HUDEP-2 (cell line): ENCODE data around the gene LONP2.
"Not testable (repeated sequence)": the region's sequence is repeated elsewhere in the genome, so short reads cannot be mapped to it uniquely, and the experiment has no call there.

Source experiments
- DNase-seq, 76 experiments: peaks; one replicate each; lab custom pipeline; 2025; ENCODE audit not compliant: unreplicated experiment in 76 of 76; lab: John Stamatoyannopoulos, UW

Gene LONP2

GRCh38 chr16:48330841-48331192 lies 86.7 kb downstream of the LONP2 start:
- no peak for DNase-seq

- no peak for DNase-seq
Observed at GRCh38 chr16:48332978-48333377, 88.9 kb downstream of the LONP2 start.

- no peak for DNase-seq
Observed at GRCh38 chr16:48334325-48334724, 90.2 kb downstream of the LONP2 start.

- DNase-seq = no peak
Observed at GRCh38 chr16:48335961-48336360, 91.9 kb downstream of the LONP2 start.

GRCh38 chr16:48340054-48340453 lies 96.0 kb downstream of the LONP2 start:
- DNase-seq = peak in 5 of 76 experiments; percentile 6 to 24 (median 13)

GRCh38 chr16:48342591-48342990 lies 98.5 kb downstream of the LONP2 start:
- DNase-seq = no peak

GRCh38 chr16:48347191-48347865 lies 103.2 kb downstream of the LONP2 start:
- no peak for DNase-seq

GRCh38 chr16:48347980-48348379 lies 103.9 kb downstream of the LONP2 start:
- DNase-seq = no peak

GRCh38 chr16:48350736-48351135 lies 106.6 kb downstream of the LONP2 start:
- no peak for DNase-seq

GRCh38 chr16:48352648-48353390 lies 108.7 kb downstream of the LONP2 start:
- DNase-seq = no peak

GRCh38 chr16:48353565-48354163 lies 109.6 kb downstream of the LONP2 start:
- peak in 68 of 76 experiments; percentile 5 to 74 (median 40) for DNase-seq

- not testable (repeated sequence) for DNase-seq
Observed at GRCh38 chr16:48354385-48354784, 110.3 kb downstream of the LONP2 start.

GRCh38 chr16:48354877-48355855 lies 111.1 kb downstream of the LONP2 start:
- DNase-seq = no peak

GRCh38 chr16:48356633-48357376 lies 112.7 kb downstream of the LONP2 start:
- DNase-seq = no peak

- DNase-seq = no peak
Observed at GRCh38 chr16:48358419-48358818, 114.3 kb downstream of the LONP2 start.

- no peak for DNase-seq
Observed at GRCh38 chr16:48359983-48360382, 115.9 kb downstream of the LONP2 start.

GRCh38 chr16:48361012-48361411 lies 116.9 kb downstream of the LONP2 start:
- peak in 5 of 76 experiments; percentile 1 to 37 (median 18) for DNase-seq

- no peak for DNase-seq
Observed at GRCh38 chr16:48361540-48362144, 117.5 kb downstream of the LONP2 start.

GRCh38 chr16:48365025-48365600 lies 121.0 kb downstream of the LONP2 start:
- no peak for DNase-seq
